ENCODE results near the gene ABHD2.
"Not testable (repeated sequence)": the region's sequence is repeated elsewhere in the genome, so short reads cannot be mapped to it uniquely, and the experiment has no call there.

ABHD2 gene

GRCh38 chr15:89075101-89075640, 13.1 kb upstream of the ABHD2 start:
- no peak for DNase-seq (ENCODE audit: low spot score)

DNA sequence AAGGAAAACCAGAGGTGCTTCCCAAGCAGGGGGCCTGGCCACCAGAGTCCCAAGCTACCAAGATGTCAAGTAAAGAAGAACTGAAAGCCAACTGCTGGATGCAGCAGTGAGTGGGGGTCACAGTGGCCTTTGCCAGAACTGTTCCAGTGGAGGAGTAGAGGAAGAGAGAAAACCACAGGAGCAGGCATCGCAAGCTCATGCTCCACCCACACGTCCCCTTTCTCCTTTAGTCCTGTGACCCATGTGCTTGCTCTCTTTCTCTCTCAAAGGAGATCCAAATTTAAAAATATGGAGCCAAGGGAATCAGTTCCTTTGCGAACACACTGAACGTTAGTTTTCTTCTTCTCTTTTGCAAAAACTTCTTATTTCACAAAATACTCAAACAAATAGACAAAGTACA, 12.4 kb upstream of the ABHD2 start:
- DNase-seq (ENCODE audit: low spot score), result no peak

GRCh38 chr15:89077750-89078149, 10.5 kb upstream of the ABHD2 start:
- DNase-seq (ENCODE audit: low spot score), result no peak

- DNase-seq (ENCODE audit: low spot score), result no peak
Measured at GRCh38 chr15:89078851-89079810, 9.1 kb upstream of the ABHD2 start.

GRCh38 chr15:89081878-89082277, 6.4 kb upstream of the ABHD2 start:
- DNase-seq (ENCODE audit: low spot score), result no peak

- peak; percentile 45 for DNase-seq (ENCODE audit: low spot score)
Measured at GRCh38 chr15:89083246-89083645, 5.0 kb upstream of the ABHD2 start.

- no peak for DNase-seq (ENCODE audit: low spot score)
Measured at GRCh38 chr15:89085289-89085926, 2.8 kb upstream of the ABHD2 start.

DNA sequence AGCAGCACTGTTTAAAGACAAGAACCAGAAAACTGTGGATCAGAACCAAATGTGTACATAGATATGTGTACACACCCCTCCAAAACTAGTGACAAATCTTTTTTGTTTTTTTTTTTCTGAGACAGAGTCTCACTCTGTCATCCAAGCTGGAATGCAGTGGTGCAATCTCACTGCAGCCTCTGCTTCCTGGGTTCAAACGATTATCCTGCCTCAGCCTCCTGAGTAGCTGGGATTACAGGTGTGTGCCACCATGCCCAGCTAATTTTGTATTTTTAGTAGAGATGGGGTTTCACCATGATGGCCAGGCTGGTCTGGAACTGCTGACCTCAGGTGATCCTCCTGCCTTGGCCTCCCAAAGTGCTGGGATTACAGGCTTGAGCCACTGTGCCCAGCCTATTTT, 2.3 kb upstream of the ABHD2 start:
- not testable (repeated sequence) for DNase-seq (ENCODE audit: low spot score)

GRCh38 chr15:89086390-89086789, 1.9 kb upstream of the ABHD2 start:
- DNase-seq (ENCODE audit: low spot score), result not testable (repeated sequence)

- peak; percentile 5 for DNase-seq (ENCODE audit: low spot score)
Measured at GRCh38 chr15:89087161-89087829, 961 bp upstream of the ABHD2 start.

GRCh38 chr15:89088605-89089315, 504 bp downstream of the ABHD2 start:
- peak; percentile 53 for DNase-seq (ENCODE audit: low spot score)

DNA sequence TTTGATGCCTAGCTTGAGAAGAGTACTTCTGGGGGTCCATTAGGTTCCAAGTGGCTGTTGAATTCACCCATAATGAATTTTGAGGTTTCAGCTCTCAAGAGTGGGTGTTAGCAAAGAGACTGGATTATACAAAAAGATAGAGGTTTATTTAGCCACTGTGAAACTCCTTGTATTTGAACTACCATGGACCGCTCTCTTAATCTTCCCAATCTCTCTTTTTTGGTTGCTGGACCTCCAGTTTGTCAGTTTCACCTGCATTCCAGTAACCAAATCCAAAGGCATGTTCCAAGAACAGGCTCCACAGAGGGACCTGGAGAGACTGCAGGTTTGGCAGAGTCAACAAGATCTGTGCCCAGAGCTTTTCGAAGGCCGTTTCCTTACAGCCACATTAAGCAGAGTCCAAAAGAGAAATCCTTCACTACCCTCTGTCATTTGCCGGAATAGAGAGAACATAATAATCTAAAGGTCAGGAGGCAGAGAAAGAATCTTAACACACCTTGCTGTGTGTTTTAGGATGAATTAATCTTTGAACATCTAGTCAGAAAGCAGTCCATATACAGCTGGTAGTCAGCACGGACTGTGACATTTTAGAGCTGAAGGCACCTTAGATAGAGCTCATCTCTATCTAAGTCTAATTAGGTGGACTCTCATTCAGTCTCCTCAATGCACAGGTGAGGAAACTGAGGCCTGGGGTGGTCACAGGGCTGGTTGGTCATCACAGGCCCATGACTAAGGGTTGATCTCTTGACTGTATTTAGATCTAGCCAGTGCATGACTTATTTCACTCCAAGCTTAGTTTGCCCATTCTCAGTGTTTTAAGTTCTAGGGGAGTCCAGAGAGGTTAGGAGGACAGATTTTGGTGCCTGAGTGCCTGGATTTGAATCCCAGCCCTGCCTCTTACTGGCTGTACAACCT, 1.3 kb downstream of the ABHD2 start:
- DNase-seq (ENCODE audit: low spot score), result peak; percentile 50

DNA sequence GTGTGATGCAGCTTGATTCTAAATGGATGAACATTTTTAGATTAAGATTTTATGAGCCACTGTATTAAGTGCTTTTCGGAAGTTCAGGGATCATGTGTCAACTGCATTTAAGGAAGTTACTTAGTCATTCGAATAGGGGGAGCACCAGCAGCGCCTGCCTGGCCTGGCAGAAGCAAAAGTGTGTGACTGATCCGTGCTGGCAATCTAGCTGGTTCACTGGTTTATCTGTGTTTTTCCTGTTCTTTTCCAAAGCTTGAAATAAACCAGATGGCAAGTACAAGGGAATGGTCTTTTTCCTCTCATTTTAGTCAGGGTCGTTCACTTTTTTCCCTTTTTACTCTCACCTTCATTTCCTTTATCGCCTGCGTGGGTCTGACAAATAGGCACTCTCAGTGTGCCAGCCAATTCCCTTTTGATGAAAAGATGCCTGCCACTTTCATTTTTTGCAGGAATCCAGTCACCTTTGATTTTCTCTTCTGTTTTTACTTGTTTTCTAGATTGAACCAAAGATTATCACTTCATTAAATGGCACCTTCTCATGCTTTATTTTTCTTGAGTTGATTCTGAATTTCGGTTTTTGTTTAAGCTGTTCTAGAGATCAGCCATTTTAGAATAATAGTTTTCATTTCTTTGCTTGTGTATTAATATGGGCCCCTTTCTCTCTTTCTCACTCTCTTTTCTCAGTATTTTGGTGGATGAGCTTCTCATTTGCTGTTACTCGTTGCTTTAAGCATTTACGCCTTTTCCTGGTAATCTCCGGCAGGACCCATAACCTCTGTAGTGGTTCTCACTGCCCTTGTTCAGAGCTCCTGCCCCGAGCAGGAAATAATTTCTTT, 2.8 kb downstream of the ABHD2 start:
- peak; percentile 98 for DNase-seq (ENCODE audit: low spot score)

- DNase-seq (ENCODE audit: low spot score), result no peak
Measured at GRCh38 chr15:89091627-89092220, 3.5 kb downstream of the ABHD2 start.

DNA sequence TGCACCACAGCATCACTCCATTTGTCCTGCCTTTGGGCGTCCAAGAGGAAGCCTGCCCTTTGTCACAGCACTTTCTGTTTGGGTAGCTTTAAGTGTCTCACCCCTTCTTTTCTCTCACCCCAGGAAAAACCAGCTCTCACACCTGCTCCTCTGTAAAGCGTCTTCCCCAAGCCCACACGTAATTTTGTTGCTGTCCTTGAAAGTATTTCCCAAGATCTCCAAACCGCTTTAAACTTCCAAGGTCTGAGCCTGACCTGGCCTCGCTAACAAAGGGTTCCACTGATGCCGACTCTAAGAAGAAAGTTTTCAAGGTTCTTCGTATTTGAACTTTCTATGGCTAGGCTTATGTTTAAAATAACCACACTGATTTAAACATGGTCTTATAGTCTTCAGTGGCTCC, 5.3 kb downstream of the ABHD2 start:
- DNase-seq (ENCODE audit: low spot score), result no peak

DNA sequence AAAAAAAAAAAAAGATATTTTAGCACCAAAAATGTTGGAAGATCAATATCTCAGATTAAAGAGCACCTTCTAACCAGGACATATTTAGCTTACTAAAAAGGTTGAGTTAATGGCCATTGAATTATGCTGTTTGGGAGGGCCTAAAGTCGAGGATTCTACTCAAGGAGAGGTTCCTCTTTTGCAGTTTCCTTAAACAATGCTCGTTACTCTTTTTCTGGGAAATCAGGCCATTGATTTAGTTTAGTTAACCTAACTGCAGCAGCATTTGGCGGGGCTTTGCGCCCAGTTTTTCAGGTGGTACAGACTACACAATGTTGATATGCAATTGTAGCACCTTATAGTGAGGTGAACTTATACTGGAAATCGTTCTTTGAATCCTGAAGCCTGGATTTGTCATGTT, 6.8 kb downstream of the ABHD2 start:
- DNase-seq (ENCODE audit: low spot score), result no peak

DNA sequence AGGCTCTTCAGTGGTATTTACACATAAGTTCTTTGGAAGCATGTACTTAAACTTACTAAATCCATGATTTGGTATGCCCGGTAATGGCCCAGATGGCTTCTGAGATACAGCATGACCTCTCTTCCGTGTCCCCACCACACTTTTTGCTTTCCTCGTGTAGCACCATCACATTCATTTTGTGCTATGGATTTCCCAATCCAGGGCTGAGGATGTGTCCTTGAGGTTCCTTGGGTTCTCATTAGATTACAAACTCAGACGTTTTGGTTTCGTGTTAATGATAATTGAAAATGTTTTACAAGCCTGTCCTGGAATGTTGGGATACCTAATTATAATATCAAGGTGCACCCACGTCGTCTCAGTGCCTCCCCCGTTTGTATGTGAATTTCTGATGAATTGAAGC, 7.3 kb downstream of the ABHD2 start:
- DNase-seq (ENCODE audit: low spot score), result no peak

DNA sequence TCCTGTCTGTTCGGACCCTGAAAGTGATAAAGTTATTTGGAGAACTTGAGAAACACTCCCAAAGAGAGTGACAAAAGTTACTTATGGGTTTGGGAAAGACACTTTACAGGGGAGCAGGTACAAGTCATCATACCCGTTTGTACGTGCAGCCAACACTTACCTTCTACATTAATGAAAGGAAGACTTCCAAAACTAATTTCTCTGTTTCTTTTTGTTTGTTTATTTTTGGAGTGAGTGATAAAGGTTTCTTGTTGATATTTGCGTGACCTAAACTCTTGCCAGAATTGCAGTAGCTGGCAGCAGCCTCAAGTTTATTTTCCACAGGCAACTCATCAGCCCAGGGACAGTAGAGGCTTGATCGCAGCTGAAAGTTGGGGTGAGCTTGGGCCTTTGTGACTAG, 8.4 kb downstream of the ABHD2 start:
- no peak for DNase-seq (ENCODE audit: low spot score)

DNA sequence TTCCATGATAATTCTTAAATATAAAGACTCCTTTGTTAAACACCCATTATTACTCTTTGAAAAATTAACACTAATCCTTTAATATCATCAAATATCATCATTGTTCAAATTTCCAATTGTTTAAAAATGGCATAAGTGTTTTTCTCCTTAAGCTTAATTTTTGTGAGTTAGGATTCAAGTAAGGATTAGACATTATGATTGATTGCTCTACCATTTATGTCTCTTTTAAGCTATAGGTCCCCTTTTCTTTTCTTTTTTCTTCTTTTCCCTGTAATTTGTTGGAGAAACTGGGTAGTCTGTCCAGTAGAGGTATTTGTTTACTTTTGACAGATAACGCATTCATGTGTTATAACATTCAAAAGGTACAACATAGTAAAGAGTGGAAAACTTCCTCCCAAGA, 9.1 kb downstream of the ABHD2 start:
- no peak for DNase-seq (ENCODE audit: low spot score)

- no peak for DNase-seq (ENCODE audit: low spot score)
Measured at GRCh38 chr15:89098281-89098680, 10.0 kb downstream of the ABHD2 start.
